Endothelial cell (in vitro differentiated cells): ENCODE data around the gene OSBPL3. TPM values are rescaled to one million over a fixed set of nuclear protein-coding genes. Genes with fewer than 3 reads are reported as not detected.

ENCODE experiments used
- DNase-seq: peaks from one replicate; pipeline ENCODE4 v3.0.0; 2021; ENCODE audit warnings: low spot score
- H3K27ac Mint-ChIP-seq: one replicate; pipeline ENCODE4 v1.8.0; 2021; ENCODE audit warnings: mixed read lengths, inconsistent platforms; ENCODE audit not compliant: unreplicated experiment
- H3K27me3 Mint-ChIP-seq: one replicate; pipeline ENCODE4 v1.8.0; 2021; ENCODE audit warnings: mild to moderate bottlenecking, moderate library complexity, mixed read lengths, inconsistent platforms; ENCODE audit not compliant: unreplicated experiment
- H3K36me3 Mint-ChIP-seq: one replicate; pipeline ENCODE4 v1.8.0; 2021; ENCODE audit warnings: mild to moderate bottlenecking, low read depth, mixed read lengths, inconsistent platforms; ENCODE audit not compliant: unreplicated experiment
- H3K4me1 Mint-ChIP-seq: one replicate; pipeline ENCODE4 v1.8.0; 2021; ENCODE audit warnings: mild to moderate bottlenecking, mixed read lengths, inconsistent platforms; ENCODE audit not compliant: unreplicated experiment
- H3K4me3 Mint-ChIP-seq: one replicate; pipeline ENCODE4 v1.8.0; 2021; ENCODE audit warnings: mild to moderate bottlenecking, mixed read lengths, inconsistent platforms; ENCODE audit not compliant: unreplicated experiment
- H3K9me3 Mint-ChIP-seq: one replicate; pipeline ENCODE4 v1.8.0; 2021; ENCODE audit warnings: mixed read lengths, inconsistent platforms; ENCODE audit not compliant: unreplicated experiment
- total RNA-seq: library from RNA; stranded (reverse); fragmentation: NEBNext Ultra II Directional; extraction: Animal tissue kit (Norgen Biotek cat#: 25700); gene quantifications from one replicate; pipeline ENCODE4 v1.2.1, GENCODE V29; 2021; ENCODE audit not compliant: unreplicated experiment
- TF ChIP-seq, protein P1 (sequence below): fragments of 200-600 bp; sonication (generic); IDR thresholded peaks from one replicate; pipeline ENCODE4 v1.5.0; 2021; ENCODE audit warnings: antibody characterized with exemption; ENCODE audit not compliant: unreplicated experiment

Gene OSBPL3
- total RNA-seq, 1 donor from 2014 or later: 3.1 TPM

DNA sequence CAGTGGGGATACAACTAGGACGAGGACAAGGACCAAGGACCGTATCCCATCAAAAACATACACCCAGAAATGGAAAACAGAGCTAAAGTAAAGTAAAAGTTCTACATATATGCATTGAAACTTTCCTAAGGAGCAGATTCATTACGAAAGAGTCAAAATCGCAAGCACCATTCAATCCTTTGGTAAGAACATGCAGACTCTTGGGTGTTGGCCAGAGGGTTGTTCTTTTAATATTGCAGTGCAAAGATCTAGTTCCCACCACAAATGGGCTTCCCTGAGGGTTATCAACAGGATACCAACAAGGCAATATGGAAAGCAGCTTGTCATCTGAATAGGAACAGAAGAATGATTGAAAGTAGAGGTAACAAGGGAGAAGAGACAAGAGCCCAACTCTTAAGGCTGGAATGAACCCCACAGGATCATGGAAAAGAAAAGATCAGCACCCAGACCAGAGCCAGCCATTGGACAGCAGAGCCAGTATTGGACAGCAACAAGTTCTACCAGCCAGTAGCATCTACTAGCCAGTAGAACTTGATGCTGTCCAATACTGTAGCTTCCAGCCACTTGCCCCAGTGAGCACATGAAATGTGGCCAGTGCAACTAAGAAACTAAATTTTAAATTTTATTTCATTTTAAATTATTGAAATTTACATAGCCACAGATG lies 66.0 kb downstream of the OSBPL3 start:
- Mint-ChIP-seq H3K9me3 (no peaks in the 10 kb centered on the region), H3K36me3 (no peaks in the 10 kb centered on the region), H3K4me1 (peaks cover 2% of the 10 kb centered on the region), H3K4me3 (no peak overlapping the region), H3K27me3 (no peaks in the 10 kb centered on the region), H3K27ac (no peak overlapping the region)
- TF ChIP-seq, protein P1, sequence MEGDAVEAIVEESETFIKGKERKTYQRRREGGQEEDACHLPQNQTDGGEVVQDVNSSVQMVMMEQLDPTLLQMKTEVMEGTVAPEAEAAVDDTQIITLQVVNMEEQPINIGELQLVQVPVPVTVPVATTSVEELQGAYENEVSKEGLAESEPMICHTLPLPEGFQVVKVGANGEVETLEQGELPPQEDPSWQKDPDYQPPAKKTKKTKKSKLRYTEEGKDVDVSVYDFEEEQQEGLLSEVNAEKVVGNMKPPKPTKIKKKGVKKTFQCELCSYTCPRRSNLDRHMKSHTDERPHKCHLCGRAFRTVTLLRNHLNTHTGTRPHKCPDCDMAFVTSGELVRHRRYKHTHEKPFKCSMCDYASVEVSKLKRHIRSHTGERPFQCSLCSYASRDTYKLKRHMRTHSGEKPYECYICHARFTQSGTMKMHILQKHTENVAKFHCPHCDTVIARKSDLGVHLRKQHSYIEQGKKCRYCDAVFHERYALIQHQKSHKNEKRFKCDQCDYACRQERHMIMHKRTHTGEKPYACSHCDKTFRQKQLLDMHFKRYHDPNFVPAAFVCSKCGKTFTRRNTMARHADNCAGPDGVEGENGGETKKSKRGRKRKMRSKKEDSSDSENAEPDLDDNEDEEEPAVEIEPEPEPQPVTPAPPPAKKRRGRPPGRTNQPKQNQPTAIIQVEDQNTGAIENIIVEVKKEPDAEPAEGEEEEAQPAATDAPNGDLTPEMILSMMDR: no peak
- DNase-seq: no peak

DNA sequence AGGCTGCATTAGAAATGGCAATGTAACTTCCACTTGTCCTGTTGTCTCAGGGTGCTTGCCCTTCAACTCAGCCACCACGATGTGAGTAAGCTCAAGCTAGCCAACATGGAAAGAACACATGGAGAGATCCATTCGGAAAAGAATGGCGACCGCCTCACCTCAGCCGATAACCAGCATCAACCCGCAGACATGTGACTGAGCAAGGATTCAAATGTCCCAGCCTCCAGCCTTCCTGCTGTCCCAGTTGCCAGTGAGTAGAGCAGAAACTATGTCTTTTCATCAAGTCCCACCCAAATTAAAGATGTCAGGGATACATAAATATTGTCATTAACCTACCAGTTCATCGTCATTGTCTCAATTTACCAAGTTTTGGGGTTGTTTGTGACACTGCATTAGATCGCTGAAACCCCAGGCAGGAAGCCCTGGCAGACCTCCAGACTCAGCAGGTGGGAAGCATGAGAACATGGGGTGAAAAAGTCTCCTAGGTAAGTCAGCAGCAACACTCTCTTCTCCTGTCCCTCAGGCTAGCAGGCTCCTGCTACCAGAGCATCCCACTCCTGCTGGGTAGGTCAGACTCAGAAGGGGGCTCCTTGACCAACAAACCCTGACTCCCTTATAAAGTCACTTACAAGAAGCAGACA lies 67.0 kb downstream of the OSBPL3 start:
- Mint-ChIP-seq H3K4me3 (no peak overlapping the region), H3K36me3 (no peaks in the 10 kb centered on the region), H3K27ac (no peak overlapping the region), H3K27me3 (no peaks in the 10 kb centered on the region), H3K4me1 (peaks cover 2% of the 10 kb centered on the region), H3K9me3 (no peaks in the 10 kb centered on the region)
- TF ChIP-seq, protein P1: no peak
- DNase-seq: no peak

DNA sequence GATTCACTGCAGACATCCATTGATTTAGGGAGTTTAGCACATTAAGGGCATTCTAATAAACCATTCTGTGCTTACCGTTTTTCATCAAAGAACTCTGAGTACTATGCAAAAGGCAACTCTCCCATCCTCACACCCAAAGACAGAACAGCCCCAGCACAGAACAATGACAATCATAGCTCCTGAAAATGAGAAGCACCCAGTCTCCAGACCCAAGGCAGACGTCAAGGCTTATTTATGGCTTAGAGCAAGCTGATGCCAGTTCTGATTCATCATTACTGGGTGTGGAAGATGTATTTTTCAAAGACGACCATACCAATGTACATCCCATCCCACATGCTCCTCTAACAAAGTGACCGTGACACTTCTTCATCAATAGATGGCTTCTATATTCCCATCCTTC lies 67.6 kb downstream of the OSBPL3 start:
- Mint-ChIP-seq H3K4me3 (no peak overlapping the region), H3K36me3 (no peaks in the 10 kb centered on the region), H3K27ac (no peak overlapping the region), H3K9me3 (no peaks in the 10 kb centered on the region), H3K4me1 (peaks cover 2% of the 10 kb centered on the region), H3K27me3 (no peaks in the 10 kb centered on the region)
- DNase-seq: no peak
- TF ChIP-seq, protein P1: no peak

DNA sequence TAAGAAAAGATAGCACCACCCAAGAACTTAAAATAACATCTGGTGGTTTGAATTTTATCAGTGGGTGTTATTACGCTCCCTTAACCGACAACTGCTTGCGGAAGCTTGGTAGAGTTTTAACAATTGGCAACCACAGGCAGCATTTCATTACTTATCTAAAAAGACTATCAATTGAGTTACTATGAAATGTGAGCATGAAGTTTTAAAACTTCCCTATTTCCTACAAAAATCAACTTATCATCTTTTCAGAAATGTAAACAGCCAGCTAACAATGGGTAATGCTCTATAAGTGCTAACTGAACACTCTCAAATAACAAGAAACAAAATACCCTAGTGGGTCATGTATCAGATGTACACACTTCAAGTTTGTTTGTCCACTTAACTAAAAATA lies 68.8 kb downstream of the OSBPL3 start:
- TF ChIP-seq, protein P1: no peak
- Mint-ChIP-seq H3K9me3 (no peaks in the 10 kb centered on the region), H3K4me1 (peaks cover 2% of the 10 kb centered on the region), H3K27me3 (no peaks in the 10 kb centered on the region), H3K4me3 (no peak overlapping the region), H3K27ac (no peak overlapping the region), H3K36me3 (no peaks in the 10 kb centered on the region)
- DNase-seq: no peak

DNA sequence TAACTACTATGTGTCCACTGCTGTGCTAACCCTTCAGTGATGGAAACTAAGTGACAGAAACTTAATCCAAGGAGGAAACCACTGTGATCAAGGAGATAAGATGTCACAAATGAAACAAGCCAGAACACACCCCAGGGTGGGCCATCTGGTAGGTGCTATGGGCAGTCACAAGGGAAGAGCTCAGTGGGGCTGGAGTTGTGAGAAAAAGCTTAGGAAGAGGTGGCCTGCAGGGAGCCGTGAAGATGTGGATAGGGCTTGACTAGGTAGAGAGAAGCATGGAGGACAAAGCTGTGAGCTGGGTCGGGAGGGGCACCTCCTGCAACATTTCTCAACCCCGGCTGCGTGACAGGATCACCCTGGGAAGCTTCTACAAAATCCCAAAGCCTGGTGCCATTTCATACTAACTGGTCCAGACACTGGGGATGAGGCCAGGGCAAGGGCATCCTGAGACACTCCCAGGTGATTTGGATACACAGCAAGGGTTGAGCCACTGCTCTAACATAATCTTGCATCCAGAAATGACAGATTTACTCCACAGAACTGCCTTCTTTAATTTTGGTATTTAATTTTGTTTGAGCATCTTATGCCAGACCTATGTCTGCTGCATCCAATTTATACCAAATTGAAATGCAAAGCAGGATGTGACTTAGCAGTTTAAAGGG lies 69.3 kb downstream of the OSBPL3 start:
- Mint-ChIP-seq H3K9me3 (no peaks in the 10 kb centered on the region), H3K4me3 (no peak overlapping the region), H3K27me3 (no peaks in the 10 kb centered on the region), H3K36me3 (no peaks in the 10 kb centered on the region), H3K27ac (no peak overlapping the region), H3K4me1 (peaks cover 2% of the 10 kb centered on the region)
- TF ChIP-seq, protein P1: no peak
- no peak for DNase-seq
